22Rv1 (cell line): ENCODE data around the gene TSPAN5.
"Not testable (repeated sequence)": the region's sequence is repeated elsewhere in the genome, so short reads cannot be mapped to it uniquely, and the experiment has no call there.

ENCODE experiments used
- H3K27ac ChIP-seq: fragments of 450-650 bp; 2 replicates; pipeline ENCODE4 v1.5.1; 2017
- ZFX ChIP-seq: fragments of 450-650 bp; IDR thresholded peaks from 2 replicates; pipeline ENCODE4 v1.6.1; 2017; ENCODE audit warnings: antibody characterized with exemption, borderline replicate concordance
- TF ChIP-seq, protein P1 (sequence below): fragments of 450-650 bp; IDR thresholded peaks from 2 replicates; pipeline ENCODE4 v1.5.1; 2017; ENCODE audit warnings: mild to moderate bottlenecking

Gene TSPAN5

DNA sequence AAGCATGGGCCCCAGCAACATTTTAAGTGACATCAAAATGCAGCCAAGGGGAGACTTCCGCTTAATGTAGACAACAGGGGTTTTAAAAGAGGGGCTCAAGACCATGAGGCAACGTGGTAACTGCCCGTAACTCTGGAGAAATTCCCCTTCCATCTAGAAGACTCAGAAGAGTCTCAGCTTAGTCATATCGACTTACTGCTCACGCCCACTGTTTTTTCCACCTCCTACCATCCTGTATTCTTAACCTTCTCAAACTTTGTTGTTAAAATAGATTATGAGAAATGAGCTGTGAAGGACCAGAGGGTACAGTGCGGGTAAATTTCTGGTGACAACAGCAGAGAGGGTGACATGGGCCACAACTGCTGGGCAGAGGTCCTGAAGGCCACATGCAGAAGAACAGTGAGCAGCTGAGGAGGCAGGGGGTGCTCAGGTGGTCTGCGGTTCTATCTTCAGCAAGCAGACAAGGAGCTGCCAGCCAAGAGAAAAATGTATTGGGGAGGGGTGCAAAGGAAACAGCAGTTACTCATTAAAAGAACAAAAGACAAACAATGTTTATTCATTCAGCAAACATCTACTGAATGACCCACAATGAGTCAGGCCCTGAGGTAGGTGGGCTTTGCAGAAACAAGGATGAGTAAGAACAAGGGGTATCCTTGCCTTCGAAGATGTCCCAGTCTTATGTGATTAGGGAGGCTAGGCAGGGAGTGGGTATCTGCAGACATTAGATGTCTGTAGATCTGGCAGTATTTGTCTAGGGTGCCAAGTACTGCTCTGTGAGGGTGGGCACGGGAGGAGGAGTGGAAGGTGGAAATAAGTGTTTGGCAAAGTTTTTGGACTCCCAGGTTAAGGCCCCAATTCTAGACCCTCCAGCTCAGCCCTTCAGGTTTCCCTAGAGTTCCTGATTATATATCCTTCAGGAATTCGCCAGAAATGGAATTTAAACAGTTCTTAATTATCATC lies 175.3 kb downstream of the TSPAN5 start:
- TF ChIP-seq ZFX, result no peak
- TF ChIP-seq, protein P1, sequence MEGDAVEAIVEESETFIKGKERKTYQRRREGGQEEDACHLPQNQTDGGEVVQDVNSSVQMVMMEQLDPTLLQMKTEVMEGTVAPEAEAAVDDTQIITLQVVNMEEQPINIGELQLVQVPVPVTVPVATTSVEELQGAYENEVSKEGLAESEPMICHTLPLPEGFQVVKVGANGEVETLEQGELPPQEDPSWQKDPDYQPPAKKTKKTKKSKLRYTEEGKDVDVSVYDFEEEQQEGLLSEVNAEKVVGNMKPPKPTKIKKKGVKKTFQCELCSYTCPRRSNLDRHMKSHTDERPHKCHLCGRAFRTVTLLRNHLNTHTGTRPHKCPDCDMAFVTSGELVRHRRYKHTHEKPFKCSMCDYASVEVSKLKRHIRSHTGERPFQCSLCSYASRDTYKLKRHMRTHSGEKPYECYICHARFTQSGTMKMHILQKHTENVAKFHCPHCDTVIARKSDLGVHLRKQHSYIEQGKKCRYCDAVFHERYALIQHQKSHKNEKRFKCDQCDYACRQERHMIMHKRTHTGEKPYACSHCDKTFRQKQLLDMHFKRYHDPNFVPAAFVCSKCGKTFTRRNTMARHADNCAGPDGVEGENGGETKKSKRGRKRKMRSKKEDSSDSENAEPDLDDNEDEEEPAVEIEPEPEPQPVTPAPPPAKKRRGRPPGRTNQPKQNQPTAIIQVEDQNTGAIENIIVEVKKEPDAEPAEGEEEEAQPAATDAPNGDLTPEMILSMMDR, result no peak
- no peak overlapping the region for H3K27ac ChIP-seq

DNA sequence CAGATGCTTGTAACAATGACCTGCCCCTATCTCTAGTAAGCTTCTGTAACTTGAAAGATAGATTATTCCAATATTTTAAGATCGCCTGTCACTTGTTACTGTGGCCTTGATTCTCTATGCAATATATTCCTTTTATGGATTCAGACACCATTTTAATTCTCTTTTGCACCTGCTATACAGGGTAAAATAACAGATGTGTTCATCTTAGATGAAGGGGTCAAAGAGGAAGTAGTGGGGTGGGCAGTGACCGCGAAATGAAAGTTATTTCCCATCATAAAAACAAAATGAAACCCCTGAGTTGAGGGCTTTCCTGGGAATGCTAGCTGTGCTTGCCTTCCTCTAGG lies 175.9 kb downstream of the TSPAN5 start:
- TF ChIP-seq, protein P1, result no peak
- TF ChIP-seq ZFX, result no peak
- no peak overlapping the region for H3K27ac ChIP-seq

DNA sequence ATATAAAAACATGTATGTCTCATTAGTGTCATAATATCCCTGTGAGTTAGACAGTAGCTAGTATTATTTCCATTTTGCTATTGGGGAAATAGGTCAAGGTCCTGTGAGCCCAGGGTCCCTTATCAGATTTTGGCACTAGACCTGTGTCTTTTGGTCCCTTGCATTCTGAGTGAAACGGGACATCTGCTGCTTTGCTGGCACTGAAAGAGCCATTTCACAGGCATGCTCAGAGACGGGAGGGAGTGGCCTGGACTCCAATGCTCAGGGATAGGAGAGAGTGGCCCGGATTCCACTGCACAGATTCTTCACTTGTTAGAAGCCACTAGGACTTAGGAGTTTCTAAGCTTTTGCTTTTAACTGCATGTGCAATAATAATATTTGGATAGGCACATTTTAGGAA lies 177.2 kb downstream of the TSPAN5 start:
- no peak overlapping the region for H3K27ac ChIP-seq
- no peak for TF ChIP-seq ZFX
- TF ChIP-seq, protein P1, result no peak

DNA sequence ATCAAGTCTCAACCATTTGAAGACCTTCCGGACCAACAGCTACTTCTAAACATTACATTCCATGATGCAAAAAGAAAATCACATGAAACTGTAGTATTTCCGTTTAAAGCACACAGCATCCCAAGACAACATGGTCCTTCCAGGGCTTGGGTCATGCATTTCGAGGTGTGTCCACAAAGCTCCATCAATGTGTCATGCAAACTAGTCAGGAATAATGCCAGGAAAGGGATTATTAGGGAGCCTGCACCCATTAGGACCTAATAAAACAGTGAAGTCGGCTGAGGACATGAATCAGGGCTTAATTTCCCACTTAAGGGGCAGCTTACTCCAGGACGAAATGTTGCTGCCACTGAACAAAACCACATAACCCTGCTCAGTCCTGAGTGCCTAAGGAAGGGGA lies 177.9 kb downstream of the TSPAN5 start:
- H3K27ac ChIP-seq, result no peak overlapping the region
- TF ChIP-seq, protein P1, result no peak
- TF ChIP-seq ZFX, result no peak

DNA sequence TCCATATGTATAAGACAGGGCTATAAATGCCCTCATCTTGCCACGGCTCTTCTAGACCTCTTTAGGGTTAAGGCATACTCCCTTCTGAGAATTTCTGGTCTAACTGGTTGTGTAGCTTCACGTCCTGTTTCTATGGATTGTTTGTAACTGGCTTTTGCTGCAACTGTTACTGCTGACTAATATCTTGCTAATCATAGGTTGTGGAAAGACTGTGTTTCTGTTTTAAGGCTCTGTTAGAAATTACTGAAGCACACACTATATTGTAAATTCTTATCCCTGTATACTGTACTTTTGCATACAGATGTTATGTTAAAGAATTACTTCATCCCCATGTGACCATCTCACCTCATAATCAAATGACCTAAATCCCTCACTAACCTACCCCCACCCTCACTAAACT lies 178.8 kb downstream of the TSPAN5 start:
- H3K27ac ChIP-seq, result not testable (repeated sequence)

DNA sequence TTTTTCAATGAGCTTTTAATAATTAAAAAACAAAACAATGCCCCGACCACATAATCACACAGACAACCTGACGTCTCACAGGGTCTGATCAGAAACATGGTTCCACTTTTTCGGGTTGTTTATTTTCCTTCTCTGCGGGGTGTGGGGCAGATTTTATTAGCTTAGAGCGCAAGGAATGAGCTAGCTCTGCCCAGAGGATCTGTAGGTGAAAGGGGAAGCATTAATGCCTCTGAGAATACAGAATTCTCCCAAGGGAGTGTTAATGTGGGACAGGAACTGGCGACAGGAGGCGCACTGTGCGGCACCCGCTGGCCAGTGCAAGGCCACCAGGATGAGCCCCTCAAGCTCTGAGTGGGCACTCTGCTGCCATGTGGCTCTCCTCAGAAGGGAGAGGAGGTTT lies 181.5 kb downstream of the TSPAN5 start:
- TF ChIP-seq ZFX, result no peak
- TF ChIP-seq, protein P1, result no peak
- H3K27ac ChIP-seq, result no peak overlapping the region

DNA sequence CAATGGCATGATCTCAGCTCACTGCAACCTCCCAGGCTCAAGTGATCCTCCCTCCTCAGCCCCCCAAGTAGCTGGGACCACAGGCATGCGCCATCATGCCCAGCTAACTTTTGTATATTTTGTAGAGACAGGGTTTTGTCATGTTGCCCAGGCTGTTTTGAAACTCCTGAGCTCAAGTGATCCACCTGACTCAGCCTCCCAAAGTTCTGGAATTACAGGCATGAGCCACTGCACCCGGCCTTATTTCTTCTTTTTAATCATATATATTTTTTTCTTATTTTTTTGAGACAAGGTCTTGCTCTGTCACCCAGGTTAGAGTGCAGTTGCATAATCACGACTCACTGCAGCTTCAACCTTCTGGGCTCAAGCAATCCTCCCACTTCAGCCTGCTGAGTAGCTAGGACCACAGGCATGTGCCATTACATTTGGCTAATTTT lies 184.0 kb downstream of the TSPAN5 start:
- no peak overlapping the region for H3K27ac ChIP-seq
- TF ChIP-seq, protein P1, result no peak
- TF ChIP-seq ZFX, result no peak

DNA sequence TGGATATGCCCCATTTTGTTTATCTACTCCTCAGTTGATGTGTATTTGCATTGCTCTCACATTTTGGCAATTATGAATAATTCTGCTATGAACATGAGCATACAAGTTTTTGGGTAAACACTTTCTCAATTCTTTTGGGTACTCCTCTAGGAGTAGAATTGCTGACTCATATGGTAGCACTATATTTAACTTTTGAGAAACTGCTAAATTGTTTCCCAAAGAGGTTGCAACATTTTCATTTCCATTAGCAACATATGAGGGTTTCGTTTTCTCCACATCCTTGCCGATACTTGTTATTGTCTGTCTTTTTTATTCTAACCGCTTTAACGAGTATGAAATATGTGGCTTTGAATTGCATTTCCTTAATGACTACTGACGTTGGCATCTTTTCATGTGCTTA lies 185.4 kb downstream of the TSPAN5 start:
- TF ChIP-seq, protein P1, result no peak
- no peak for TF ChIP-seq ZFX
- H3K27ac ChIP-seq, result no peak overlapping the region
